ENCODE data around the gene TSPAN5. TPM values are rescaled to one million over a fixed set of nuclear protein-coding genes. Genes with fewer than 3 reads are reported as not detected.

Gene TSPAN5
- total RNA-seq, 1 donor from 2014 or later = 1.4 TPM

DNA sequence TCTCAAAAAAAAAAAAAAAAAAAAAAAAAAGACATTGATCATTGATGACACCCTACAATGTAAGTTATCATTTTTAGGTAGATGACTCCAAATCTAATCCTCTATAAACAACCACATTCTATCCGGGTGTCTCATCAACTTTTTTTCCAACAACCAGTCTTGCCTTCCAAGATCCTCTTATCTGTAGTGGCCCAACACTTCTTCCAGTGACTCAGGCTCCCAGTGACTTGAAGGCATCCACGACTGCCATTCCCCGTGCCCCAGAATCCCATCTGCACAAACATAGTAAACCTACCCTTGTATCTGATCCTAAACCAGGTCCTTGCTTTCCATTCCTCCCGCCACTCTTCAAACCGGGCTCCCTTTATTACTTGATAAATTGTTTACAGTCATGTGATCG, 15.6 kb upstream of the TSPAN5 start:
- DNase-seq (ENCODE audit: low spot score) = no peak

GRCh38 chr4:98673288-98673644, 14.9 kb upstream of the TSPAN5 start:
- no peak for DNase-seq (ENCODE audit: low spot score)

DNA sequence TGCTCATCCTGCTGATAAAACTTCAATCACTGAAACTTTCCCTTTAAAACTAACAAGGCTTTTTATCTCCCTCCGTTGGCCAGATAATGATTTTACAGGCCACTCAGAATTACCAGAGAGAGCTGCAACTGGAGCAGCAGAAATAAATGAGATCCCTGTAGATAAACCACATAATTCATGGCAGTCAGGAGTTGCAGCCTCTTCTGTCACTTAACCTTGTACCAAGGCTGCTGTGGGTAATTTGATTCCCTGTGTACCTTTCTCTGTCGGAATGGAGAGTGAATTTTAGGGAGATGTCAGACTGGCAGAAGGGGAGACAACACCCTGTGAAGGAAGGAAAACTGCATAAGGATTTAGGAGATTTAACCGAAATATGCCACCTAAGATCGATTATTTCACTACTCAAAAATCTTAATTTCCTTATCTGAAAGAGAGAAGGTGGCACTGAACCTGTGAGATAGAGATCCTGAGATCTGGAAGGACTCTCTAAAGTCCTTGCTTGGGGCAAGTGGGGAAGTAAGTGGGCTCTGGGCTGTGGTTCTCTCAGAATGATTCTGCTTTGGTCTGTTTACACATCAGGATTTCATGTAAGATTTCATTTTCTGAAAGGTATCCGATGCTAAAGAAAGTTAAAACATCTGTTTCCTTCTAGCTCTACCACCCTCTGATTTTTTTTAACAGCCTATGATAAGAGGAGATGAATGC, 14.3 kb upstream of the TSPAN5 start:
- no peak for DNase-seq (ENCODE audit: low spot score)

DNA sequence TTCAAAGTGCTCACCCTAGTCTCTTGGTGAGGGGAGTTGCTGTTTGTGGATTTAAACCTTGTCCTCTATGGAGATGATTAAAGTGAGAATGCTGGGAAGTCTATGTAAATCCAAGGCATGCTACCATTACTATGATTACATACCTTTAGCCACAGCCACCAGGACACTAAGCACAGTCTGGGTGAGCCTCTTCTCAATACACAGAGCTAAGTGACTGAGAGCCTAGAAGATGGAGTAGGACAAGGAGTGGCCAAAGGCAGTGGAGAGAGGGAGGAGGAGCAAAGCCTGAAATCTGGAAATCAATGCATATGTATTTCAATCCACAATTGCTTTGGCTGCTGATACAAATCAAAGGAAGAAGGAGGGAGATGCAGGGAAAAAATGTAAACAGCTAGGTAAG, 12.7 kb upstream of the TSPAN5 start:
- no peak for DNase-seq (ENCODE audit: low spot score)

DNA sequence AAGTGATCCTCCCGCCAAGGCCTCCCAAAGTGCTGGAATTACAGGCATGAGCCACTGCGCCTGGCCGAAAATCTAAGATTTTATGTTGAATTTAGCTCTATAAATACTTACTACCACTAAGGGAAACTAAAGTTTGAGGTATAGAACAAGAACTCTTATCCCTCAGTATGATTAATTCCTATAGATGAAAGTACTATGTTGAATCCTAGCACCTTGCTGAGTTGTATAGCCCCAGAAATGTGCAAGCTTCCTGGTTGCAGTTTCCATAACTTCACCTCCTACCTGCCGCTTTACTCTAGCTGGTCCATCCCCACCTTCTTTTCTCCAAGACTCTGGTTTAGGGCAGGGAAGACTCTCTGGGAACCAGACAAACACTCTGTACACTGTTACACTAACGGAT, 11.8 kb upstream of the TSPAN5 start:
- DNase-seq (ENCODE audit: low spot score) = no peak

- DNase-seq (ENCODE audit: low spot score) = no peak
Observed at GRCh38 chr4:98669577-98669976, 11.2 kb upstream of the TSPAN5 start.

DNA sequence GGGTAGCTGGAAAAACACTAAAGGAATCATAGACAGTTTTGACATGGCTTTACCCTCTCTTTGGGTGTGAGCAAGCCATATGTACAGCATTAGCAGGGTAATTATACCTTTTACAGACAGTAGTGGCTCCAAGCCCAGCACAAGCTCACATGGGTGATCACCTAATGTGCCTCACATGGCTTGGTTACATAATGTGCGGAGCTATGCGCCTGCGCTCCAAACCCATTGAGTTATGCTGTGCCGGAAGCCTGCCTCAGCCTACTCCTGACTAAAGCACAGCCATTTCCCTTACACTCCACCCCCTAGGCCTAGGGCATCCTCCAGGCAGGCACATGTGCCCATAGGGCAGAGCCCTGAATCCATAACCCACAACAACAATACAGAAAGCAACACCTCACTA, 6.5 kb upstream of the TSPAN5 start:
- no peak for DNase-seq (ENCODE audit: low spot score)

DNA sequence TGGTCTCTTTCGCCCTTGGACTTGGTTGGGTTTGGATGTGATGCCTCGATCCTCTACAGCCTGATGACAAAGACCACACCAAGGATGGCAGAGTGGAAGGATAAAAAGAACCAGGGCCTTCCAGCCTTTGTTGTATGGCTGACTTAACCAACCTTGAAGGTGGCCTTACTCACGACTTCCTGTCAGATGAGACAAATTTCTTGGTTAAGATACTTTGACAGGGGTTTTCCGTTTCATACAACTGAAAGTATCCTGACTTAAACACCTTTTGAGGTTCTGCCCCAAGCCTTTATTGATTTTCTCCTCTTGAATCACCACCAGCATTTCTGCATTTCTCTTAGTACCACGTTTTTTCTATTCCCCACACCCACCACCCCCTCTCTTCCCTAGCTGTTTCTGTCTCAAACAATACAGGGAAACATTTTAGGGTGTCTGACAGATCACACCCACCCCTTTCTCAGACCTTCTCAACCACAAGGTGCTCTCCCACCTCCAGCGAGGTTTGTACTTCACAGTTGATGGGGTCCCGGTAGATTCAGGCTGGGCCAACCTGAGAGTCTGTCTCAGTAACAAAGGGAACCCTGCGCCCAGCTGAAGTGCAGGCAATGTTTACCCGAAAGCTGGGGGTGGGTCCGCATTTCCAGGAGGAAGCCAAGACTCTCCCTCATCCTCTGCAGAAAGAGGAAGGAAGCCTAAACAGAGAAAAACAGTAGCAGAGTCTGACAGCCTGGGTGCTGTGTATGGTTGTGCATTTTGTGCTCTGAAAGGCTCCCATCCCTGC, 5.0 kb upstream of the TSPAN5 start:
- no peak for DNase-seq (ENCODE audit: low spot score)

DNA sequence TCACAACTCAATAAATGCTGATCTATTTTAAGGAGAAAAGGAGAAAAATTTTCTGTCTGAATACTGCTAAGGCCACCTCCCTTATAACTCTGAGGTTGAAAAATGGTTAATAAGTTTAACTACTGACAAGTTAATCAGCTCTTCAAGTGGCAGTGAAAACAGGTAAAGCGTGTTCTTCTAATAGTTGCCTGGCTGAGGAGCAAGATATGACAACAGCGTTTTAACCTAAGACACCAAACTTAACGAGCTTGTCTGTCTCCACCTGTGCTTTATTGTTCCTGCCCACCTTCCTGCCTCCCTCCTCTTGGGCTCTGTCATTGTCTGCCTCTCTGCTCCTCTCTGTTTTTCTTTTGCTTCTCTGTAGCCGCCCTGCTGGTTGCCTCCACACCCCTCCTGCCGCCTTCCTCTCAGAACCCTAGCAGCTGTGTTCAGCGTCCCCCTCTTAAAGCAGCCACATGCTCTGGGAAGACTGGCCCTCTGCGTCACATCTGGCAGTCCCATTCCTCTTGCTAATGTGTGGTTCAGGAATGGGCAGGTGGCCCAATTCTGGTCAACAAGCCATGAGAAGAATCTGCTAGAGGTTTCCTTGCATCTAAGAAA, 4.3 kb upstream of the TSPAN5 start:
- DNase-seq (ENCODE audit: low spot score) = no peak

DNA sequence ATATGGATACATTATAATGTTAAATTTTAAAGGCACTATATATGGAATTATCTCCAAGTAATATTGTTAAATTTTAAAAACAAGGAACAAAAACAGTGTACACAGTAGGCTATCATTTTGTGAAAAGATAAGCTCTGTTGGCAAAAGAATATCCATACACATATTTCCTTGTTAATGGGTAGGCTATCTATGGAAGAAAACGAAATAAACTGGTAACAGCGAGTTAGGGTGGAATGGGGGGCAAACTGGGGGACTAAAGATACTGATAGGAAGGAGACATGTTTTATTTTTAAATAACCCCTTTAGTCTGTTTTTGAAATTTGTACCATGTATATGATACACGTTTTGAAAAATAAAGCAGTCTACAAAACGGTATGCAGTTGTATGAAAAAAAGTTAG, 3.6 kb upstream of the TSPAN5 start:
- DNase-seq (ENCODE audit: low spot score) = no peak

DNA sequence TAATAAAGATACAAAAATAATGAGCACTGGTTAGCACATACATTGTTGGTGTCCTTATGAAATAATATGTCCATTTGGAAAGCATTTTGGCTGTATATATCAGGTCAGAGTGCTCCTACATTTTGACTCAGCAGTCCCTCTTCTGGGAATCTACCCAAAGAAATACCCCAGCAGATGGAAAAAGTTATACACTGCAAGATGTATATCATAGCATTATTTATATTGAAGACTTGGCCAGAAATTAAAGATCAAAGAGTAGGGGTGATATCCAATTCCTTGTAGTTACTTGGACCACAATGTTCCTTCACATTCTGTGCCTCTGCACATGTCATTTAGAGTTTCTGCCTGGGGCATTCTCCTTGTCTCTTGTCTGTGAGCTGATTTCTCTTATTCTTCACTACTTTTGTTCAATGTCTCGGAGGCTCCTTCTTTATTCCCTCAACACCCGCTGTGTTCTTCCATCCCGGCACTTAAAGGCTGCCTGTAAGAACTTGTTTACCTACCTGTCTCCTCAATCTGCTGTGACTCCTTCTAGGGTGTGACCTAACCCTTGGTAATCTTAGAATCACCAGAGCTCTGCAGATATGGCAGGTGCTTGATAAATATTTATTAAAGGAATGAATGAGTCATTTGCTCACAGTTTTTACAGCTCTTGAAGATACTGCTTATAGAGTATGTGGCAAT, 3.1 kb upstream of the TSPAN5 start:
- no peak for DNase-seq (ENCODE audit: low spot score)

- no peak for DNase-seq (ENCODE audit: low spot score)
Observed at GRCh38 chr4:98659741-98660462, 1.5 kb upstream of the TSPAN5 start.

DNA sequence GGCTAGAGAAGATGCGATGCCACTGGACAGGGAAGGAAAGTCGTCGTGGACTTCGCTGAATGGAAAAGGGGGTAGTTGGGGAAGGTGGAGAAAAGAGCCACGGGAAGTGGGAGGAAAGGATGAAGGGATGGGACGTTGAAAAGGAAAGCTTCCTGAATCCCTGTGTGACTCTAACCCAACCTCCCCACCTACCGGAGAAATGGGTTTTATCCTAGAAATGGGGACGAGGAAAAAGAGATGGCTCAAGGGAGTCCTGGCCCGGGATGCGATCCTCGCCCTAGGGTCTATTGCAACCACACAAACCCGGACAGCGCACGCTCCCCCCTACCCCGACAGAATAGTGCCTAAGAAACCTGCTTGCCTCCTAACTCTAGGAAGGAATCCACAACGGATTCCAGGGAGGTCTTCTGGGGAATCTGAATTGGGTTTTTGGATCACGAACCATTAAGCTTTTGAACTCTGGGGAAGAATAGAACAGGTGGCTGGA, 738 bp upstream of the TSPAN5 start:
- DNase-seq (ENCODE audit: low spot score) = no peak

- DNase-seq (ENCODE audit: low spot score) = no peak
Observed at GRCh38 chr4:98657531-98658286, 702 bp downstream of the TSPAN5 start.

DNA sequence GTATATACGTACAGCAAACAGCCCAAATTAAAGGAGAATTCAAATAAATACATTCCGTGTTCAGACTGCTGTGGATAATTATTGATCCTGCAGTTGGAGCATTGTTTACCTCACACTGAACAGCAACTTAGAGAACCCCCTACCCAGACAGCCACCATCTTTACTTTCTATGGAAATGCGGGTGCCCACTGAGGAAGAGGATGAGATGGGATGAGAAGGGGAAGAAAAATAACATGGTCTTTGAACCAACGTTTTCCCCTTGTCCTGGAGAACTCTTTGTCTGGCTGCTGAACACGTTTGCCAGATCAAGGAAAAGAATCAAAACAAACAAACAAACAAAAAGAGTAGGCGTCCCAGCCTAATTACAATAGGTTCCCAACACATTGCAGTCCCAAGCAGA, 1.5 kb downstream of the TSPAN5 start:
- no peak for DNase-seq (ENCODE audit: low spot score)

DNA sequence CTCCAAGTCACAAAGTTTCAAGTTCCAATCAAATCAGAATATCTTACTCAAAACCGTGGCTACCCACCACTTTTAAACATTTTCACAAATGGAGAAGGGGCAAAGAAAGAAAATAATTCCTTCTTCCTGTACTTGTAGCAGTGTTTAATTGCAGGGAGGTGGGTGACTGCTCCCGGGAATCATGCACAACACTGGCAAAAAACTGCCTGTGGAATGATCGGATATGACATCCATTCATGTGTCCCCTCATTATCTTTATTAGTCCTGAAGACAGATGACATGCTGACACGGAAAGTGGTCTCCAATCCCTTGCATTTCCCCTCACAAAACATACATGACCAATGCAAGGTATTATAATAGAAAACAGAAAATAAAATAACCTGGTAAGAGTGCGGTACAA, 2.0 kb downstream of the TSPAN5 start:
- no peak for DNase-seq (ENCODE audit: low spot score)

- DNase-seq (ENCODE audit: low spot score) = no peak
Observed at GRCh38 chr4:98653890-98654867, 4.2 kb downstream of the TSPAN5 start.

DNA sequence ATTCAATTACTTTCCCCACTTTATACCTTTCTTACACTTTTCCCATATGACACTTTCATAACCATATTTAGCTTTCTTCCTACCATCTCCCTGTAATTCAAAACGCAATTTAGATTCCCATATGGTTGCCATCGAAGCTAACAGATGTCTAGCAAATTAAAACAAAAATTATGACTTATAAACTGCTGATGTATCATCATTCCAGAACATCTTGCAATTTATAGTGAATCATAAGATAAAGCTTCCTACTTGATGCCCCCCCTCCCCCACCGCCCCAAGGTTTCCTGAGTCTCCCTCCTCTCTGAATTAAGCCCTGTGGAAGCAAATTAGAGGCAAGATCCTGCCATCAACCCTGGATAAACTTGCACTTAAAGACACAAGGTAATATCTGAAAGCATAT, 5.4 kb downstream of the TSPAN5 start:
- DNase-seq (ENCODE audit: low spot score) = no peak

GRCh38 chr4:98648602-98649001, 9.8 kb downstream of the TSPAN5 start:
- no peak for DNase-seq (ENCODE audit: low spot score)
